GM21529 (cell line): ENCODE results near the gene SLC66A2.
"Not testable (repeated sequence)": the region's sequence is repeated elsewhere in the genome, so short reads cannot be mapped to it uniquely, and the experiment has no call there.

Experiments
- ATAC-seq: cut with Tn5 transposase; IDR thresholded peaks from one replicate; pipeline ENCODE4 v1.9.1; 2021; ENCODE audit not compliant: unreplicated experiment

The SLC66A2 gene

DNA sequence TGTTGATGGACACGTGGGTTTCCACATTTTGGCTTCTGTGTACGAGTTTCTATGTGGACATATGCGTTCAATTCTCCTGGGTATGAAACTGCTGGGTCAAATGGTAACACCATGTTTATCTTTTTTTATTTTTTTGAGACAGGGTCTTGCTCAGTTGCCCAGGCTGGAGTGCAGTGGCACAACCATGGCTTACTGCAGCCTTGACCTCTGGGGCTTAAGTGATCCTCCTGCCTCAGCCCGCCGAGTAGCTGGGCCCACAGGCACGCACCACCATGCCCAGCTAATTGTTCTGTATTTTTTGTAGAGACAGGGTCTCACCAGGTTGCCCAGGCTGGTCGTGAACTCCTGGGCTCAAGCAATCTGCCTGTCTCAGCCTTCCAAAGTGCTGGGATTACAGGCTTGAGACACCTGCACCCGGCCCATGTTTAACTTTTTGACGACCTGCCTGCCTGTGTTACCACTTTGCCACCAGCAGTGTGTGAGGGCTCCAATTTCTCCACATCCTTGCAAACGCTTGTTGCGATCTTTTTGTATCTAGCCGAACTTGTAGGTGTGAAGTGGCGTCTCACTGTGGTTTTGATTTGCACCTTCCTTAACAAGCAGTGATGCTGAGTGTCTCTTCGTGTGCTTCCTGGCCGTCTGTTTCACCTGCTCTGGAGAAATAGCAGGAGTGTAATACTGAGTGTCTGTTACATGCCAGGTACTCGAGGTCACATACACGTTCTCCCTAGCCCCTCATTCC lies 19.9 kb upstream of the SLC66A2 start:
- ATAC-seq = no peak

GRCh38 chr18:79970419-79971133 lies 19.1 kb upstream of the SLC66A2 start:
- no peak for ATAC-seq

DNA sequence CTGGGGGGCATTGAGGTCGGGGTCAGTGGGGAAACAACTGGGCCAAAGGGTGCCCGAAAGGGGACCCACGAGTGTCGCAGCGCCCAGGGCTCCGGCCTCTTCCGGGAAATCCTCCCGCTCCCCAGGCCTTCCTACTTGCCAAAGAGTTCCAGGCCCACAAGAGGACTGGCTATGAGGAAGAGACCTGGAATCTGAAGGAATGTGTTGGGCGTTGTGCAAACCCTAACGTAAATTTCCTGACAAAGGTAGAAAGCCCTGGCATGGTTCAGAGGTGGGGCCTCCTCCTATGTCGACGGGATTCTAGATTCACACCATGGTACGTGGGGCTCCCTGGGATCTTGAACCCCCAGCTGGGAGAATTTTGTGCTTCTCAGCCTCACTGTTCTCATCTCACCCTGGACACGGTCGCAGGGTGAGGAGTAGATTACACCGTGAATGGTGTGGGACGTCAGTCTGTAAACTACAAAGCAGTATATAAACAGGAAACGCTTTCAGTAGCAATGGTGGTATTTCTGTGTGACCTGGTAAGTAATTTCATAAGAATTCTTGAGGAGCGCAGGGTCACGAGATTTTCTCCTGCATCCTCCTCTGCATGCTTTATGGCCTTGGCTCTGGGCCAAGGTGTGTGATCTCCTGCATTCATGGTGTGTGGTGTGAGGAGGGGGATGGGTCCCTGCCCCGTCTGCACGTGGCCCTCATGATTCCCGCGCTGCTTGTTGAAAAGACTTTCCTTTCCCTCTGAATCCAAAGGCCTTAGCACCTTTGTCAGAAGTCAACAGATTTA lies 13.9 kb upstream of the SLC66A2 start:
- ATAC-seq = peak; percentile 36

- peak; percentile 83 for ATAC-seq
These were observed 13.1 kb upstream of the SLC66A2 start, which contains the start of gene HSBP1L1 for GRCh38 chr18:79964330-79965118. Gene HSBP1L1 (plus strand): TSS chr18:79964643. CDS start chr18:79964736, 93 bp downstream.

GRCh38 chr18:79963658-79964329 lies 12.3 kb upstream of the SLC66A2 start:
- no peak for ATAC-seq

DNA sequence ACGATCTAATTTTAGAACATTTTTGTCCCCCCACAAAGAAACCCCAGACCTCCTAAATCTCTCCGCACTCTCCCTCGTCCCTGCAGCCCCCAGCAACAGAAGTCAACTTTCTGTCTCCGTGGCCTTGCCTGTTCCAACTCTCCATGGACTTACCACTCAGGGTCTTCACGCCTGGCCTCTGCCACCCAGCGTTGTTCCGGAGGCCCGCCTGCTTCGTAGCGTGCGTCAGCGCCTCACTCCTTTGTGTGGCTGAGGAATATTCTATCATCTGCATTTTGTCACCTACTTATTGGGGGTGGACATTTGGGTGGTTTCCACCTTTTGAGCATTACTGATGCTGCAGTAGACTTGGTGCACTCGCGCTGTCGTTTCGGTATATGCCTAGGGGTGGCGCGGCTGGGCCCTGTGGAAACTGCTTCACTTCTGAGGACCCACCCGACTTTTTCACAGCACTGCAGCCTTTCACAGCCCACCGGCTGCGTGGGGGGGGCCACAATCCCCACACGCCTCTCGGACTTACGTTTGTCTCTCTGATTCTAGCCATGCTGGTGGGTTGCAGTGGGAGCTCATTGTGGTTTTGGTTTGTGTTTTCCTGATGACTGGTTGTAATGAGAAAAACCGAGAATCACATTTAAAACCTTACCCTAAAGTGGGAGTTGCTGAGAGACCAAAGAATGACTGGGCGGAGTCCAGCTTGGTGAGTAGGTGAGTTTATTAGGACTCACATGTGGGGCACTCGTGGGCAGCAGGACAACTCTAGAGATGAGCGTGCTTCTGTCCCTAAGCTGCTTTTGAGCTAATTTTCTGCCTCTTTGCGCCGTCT lies 11.6 kb upstream of the SLC66A2 start:
- no peak for ATAC-seq

GRCh38 chr18:79962311-79962710 lies 10.9 kb upstream of the SLC66A2 start:
- no peak for ATAC-seq

DNA sequence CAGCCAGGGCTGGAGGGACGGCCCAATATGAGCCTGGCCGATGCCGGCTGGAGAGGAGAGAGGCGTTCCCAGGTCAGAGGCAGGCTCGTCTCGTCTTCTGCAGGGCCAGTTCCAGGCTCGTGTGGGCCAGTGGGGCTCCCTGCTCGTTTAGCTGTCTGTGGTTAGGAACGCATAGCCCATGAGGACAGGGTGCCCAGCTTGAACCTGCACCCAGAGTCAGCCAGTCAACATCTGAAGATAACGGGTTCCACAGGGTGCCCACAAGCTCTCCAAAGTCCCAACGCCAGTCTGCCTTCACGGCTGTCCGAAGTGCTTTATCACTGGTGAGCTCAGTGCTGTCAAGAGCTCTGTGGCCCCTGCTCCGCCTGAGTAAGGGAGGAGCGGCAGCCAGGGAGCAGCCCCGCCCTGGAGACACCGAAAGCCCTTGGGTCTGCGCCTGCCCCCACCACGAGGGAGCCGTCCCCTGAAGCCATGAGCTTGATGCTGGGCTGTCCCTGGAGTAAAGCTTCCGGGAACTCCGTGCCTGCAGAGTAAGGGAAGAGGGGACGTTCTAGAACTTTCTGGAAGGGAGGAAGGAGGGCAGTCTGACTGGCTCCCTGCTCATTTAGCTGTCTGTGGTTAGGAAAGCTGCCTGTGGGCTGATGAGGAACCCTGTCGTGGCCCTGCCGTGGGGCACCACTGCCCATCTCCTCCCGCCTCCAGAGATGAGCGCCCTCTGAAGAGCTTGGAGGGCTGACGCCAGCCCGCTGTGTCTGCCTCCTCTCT lies 10.3 kb upstream of the SLC66A2 start:
- no peak for ATAC-seq

DNA sequence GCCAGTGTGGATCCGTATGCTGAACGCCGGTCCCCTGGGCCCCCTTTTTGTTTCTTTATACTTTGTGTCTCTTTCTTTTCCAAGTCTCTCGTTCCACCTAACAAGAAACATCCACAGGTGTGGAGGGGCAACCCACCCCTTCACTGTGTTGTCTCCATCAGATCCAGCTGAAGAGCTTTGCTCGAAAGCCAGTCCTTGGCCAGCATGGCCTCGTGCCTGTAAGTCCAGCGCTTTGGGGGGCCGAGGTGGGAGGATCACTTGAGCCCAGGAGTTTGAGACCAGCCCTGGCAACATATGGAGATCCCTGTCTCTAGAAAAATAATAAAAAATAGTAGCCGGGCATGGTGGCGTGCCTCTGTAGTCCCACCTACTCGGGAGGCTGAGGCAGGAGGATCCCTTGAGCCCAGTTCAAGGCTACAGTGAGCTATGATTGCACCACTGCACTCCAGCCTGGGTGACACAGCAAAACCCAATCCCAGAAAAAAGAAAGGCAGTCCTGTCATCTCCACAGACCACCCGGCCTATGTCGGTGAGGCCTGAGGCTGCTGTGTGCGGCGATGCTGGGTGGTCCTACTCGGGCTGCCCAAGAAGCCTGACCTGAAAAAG lies 9.6 kb upstream of the SLC66A2 start:
- no peak for ATAC-seq

DNA sequence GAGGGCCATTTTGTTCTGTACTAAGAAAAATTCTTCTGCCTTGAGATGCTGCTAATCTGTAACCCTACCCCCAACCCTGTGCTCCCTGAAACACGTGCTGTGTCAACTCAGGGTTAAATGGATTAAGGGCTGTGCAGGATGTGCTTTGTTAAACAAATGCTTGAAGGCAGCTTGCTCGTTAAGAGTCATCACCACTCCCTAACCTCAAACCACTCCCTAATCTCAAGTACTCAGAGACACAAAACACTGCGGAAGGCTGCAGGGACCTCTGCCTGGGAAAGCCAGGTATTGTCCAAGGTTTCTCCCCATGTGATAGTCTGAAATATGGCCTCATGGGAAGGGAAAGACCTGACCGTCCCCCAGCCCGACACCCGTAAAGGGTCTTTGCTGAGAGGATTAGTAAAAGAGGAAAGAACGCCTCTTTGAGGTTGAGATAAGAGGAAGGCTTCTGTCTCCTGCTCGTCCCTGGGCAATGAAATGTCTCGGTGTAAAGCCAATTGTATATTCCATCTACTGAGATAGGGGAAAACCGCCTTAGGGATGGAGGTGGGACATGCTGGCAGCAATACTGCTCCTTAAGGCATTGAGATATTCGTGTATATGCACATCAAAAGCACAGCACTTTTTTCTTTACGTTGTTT lies 8.8 kb upstream of the SLC66A2 start:
- not testable (repeated sequence) for ATAC-seq

- ATAC-seq = no peak
These were observed 7.5 kb upstream of the SLC66A2 start for GRCh38 chr18:79958981-79959380.

- ATAC-seq = no peak
These were observed 4.8 kb upstream of the SLC66A2 start for GRCh38 chr18:79956276-79956675.

DNA sequence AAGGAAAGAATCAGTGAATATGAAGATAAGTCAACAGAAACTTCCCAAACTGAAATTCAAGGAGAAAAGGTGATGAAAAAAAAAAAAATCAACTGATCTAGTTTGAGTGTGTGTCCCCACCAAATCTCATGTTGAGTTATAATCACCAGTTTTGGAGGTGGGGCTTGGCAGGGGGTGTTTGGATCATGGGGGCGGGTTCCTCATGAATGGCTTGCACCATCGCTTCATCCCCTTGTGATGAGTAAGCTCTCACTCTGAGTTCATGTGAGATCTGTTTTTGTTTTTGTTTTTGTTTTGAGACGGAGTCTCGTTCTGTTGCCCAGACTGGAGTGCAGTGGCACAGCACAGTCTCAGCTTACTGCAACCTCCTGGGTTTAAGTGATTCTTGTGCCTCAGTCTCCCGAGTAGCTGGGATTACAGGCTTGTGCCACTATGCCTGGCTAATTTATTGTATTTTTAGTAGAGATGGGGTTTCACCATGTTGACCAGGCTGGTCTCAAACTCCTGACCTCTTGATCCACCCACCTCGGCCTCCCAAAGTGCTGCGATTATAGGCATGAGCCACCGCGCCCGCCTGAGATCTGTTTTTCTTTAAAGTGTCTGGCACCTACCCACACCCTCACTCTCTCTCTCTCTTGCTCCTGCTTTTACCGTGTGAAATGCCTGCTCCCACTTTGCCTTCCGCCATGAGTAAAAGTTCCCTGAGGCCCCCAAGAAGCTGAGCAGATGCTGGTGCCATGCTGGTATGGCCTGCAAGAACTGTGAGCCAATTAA lies 4.0 kb upstream of the SLC66A2 start:
- no peak for ATAC-seq

DNA sequence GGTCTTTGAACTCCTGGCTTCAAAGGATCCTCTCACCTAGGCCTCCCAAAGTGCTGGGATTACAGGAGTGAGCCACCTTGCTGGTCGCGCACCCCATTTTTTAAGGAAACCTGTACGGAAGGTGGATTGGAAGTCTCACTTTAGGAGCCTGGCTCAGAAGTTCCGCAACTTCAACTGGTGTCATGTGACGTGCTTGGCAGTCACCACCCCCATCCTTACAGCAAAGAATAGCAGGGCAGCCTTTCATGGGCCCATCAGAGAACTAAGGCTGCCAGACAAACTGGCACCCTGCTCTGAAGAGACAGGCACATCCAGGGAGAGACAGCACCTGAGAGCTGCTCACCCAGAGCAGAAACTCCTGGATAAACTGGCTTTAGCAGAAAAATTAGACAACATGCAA lies 3.3 kb upstream of the SLC66A2 start:
- ATAC-seq = no peak

DNA sequence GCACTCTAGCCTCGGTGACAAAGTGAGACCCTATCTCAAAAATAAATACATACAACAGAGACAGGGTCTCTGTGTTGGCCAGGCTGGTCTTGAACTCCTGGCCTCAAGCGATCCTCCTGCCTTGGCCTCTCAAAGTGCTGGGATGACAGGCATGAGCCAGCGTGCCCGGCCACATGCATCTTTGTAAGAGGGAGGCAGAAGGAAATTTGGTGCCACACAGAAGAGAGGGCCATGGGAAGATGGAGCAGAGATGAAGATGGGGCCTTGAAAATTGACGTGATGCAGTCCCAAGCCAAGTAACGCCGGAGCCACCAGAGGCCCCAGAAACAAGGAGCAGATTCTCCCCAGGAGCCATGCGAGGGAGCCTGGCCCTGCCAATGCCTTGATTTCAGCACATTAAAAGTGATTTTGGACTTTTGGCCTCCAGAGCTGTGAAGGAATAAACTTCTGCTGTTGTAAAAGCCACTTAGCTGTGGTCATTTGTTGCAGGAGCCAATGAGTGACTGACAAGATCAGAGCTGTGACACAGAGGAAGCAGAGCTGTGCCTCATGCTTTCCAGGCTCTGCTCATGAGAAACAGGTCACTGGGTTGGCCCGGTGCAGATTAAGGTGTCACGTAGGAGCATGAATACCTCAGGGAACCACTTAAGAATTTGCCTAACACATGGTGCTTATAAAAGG lies 2.7 kb upstream of the SLC66A2 start:
- no peak for ATAC-seq

GRCh38 chr18:79952996-79953559 lies 1.6 kb upstream of the SLC66A2 start:
- ATAC-seq = no peak
